HL-60 (cell line): ENCODE data around the gene IQCF2.

Source experiments
- CTCF ChIP-seq: IDR thresholded peaks from one replicate; pipeline ENCODE4 v1.5.1; 2011; ENCODE audit warnings: low read length, control low read depth, inconsistent platforms; ENCODE audit not compliant: insufficient read depth
- GABPA ChIP-seq: IDR thresholded peaks from 2 replicates; pipeline ENCODE4 v1.6.1; 2012; ENCODE audit warnings: low read depth
- POLR2AphosphoS5 ChIP-seq: IDR thresholded peaks from 2 replicates; pipeline ENCODE4 v1.6.1; 2012; ENCODE audit warnings: low read depth
- REST ChIP-seq: IDR thresholded peaks from 2 replicates; pipeline ENCODE4 v1.6.1; 2012; ENCODE audit warnings: low read depth; ENCODE audit not compliant: insufficient replicate concordance

DNA sequence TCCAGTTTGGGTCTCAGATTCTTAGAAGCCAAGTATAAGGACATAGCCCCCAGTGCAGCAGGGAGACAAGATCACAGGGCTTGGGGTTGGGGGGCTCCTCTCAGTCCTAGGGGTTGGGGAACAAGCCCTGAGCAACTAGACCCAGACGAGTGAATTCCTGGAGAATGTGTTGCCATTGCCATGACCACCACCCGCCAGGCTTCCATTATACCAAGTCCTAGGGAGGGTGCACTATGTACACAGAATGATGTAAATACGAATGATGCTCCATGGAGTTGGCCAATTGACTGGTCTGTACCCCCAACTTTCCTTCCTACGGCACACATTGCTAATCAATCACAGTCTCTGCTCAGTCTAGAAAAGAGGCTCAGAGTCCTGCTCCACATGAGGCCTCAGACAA is 33.0 kb downstream of the IQCF2 start:
- TF ChIP-seq POLR2AphosphoS5 = no peak
- TF ChIP-seq CTCF = no peak
- no peak for TF ChIP-seq REST
- no peak for TF ChIP-seq GABPA
